Gastroesophageal sphincter (tissue), 3 donors: ENCODE measurements around the gene OCIAD1.

Experiments
- CTCF ChIP-seq, 4 experiments: fragments of 200-600 bp in 2 of 4; fragments of 450-650 bp in 2 of 4; sonication (generic) in 1 of 4; IDR thresholded peaks; one replicate each; pipeline ENCODE4 v1.5.1; 2017 to 2019; ENCODE audit warnings: antibody characterized with exemption in 4 of 4, mild to moderate bottlenecking in 2 of 4, moderate library complexity in 2 of 4
- POLR2A ChIP-seq, 2 donors: fragments of 450-650 bp; IDR thresholded peaks; one replicate each; pipeline ENCODE4 v1.6.1; 2017; ENCODE audit warnings: antibody characterized with exemption in 2 of 2, mild to moderate bottlenecking in 2 of 2, moderate library complexity in 1 of 2

GRCh38 chr4:48851651-48852050, 20.8 kb downstream of the OCIAD1 start:
- TF ChIP-seq POLR2A (IDR thresholded peaks at IDR 0.05), result no peak
- no peak for TF ChIP-seq CTCF (IDR thresholded peaks at IDR 0.05)
